Smooth muscle cell of the brain vasculature (primary cell): ENCODE results near the gene YDJC.
"Not testable (repeated sequence)": the region's sequence is repeated elsewhere in the genome, so short reads cannot be mapped to it uniquely, and the experiment has no call there.

Source experiments
- DNase-seq: peaks from one replicate; pipeline ENCODE4 v3.0.0-alpha.2; 2012; ENCODE audit warnings: low read depth, low spot score

The YDJC gene

DNA sequence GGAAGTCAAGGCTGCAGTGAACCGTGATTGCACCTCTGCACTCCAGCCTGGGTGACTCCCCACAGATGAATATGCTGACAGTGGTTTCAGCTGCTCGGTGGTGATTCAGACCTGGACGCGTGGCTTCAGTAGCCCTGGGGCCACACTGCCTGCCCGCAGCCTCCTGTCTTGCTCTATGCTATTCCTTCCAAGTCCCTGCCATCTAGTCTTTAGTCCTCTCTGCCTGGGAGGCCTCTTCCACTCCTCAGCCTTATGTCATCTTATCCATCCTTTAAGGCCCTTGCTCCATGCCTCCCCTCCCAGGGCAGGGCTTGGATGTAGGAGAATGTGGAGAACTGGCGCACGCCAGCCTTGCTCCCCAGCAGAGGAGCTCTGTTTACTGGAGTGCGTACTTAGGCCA lies 23.0 kb downstream of the YDJC start:
- DNase-seq = no peak

DNA sequence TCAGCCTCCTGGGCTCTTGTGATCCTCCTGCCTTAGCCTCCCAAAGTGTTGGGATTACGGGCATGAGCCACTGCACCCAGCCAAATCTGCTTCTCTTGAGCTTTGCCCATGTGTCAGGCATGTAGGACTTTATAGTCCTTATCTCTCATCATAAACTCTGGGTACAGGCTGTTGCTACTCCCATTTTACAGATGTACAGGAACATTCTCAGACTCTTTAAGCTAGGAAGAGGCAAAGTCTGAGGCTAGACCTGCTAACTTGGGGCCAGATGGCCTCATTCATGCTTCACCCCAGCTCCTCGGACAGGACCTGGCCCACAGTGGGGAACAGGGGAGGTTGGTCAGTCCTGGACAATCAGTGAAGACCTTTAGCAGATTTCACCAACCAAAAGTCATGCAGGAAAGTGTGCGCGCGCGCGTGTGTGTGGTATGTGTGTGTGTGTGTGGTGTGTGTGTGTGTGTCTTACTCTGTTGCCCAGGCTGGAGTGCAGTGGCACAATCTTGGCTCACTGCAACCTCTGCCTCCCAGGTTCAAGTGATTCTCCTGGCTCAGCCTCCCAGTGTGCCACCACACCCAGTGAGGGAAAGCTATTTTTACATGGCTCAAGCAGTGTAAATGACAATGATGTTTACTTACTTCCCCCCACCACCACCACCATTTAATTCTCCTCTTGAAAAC lies 23.8 kb downstream of the YDJC start:
- DNase-seq = no peak

DNA sequence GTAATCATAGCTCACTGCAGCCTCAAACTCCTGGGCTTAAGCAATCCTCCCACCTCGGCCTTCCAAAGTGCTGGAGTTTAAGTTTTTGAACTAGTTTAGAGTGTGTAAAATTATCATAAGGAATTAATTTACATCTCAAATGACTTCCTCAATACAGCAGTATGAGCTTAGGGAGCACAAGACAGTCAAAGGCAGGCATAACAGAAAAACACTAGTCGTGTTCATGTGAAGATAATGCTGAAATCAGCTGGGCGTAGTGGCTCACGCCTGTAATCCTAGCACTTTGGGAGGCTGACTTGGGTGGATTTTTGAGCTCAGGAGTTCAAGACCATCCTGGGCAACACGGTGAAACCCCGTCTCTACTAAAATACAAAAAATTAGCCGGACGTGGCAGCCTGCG lies 25.8 kb downstream of the YDJC start:
- no peak for DNase-seq

DNA sequence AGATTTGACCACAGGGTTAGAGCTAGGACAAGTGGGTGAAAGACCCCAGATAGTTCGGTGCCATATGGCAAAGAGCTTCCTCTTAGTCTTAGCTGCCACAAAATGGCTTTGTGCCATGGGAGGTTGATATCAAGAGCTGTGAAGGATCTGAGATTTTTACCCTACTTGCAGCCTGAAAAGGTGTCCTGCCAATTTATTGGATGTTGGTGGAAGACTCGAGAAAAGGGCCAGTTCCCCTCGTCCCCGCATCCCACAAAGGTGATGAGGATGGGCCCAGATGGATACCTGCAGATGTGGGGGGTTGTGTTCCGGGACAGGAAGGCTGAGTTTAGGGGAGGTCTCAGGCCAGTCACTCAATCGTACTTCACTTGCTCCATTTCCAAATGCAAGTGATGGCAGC lies 27.2 kb downstream of the YDJC start:
- DNase-seq = no peak

DNA sequence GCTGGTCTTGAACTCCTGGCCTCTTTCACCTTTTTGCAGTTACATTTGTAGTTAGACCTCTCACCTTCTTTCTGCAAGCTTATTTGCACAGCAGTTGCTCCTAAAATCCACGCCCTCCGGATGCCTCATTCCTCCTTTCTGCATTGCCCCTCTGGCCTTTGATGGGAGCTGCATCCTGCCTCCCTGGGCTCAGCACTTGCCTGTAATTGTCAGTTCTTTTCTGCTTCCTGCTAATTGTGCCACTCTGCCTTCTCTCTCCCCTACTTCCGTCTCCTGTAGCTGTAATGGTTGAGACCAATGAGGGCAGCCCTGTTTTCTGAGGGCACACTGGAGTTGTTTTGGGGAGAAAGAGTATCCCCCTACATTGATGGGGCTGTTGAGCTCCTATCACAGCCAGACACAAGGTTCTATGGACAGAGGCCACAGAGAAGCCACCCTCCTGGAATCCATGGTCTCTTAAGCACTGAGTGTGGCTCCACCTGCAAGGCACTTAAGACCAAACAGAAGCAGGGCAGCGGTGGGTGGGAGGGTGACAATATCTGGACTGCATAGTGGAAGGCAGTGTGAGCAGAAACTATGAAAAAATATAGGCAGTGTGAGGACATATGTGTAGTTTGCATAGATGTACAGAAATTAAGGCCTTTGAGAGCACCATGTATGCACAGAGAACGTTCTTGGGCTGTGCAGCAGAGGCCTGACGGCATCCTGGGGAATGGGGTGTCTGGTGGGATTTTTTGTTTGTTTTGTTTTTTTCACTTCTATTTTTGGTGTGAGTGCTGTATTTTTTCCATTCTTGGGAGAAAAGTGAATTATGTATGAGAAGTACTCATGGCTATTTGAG lies 30.5 kb downstream of the YDJC start:
- no peak for DNase-seq

DNA sequence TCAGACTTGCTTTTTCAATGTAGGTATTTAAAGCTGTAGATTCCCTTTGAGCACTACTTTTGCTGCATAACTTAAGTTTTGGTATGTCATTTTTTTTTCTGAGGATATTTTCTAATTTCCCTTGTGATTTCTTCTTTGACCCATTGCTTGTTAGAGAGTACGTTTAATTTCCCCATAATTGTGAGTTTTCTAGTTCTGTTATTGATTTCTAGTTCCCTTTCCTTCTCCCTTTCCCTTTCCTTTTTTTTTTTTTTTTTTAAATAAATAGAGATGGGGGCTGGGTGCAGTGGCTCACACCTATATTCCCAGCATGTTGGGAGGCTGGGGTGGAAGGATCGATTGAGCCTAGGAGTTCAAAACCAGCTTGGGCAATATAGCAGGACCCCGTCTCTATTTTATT lies 31.5 kb downstream of the YDJC start:
- DNase-seq = no peak

DNA sequence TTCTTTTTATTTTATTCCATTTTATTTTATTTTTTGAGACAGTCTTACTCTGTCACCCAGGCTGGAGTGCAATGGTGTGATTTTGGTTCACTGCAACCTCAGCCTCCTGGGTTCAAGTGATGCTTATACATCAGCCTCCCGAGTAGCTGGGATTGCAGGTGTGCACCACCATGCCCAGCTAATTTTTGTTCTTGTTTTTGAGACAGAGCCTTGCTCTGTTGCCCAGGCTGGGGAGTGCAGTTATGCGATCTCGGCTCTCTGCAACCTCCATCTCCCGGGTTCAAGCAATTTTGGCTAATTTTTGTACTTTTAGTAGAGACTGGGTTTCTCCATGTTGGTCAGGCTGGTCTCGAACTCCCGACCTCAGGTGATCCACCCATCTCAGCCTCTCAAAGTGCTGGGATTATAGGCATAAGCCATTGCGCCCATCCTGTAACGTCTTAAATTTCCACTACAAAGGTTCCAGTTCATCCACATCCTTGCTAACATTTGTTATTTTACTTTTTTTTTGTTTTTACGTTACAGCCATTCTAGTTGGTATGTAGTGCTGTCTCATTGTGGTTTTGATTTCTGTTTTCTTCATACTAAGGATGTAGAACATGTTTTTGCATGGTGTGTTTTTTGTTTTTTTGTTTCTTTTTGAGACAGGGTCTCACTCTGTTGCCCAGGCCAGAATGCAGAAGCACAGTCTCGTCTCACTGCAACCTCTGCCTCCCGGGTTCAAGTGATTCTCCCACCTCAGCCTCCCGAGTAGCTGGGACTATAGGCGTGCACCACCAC lies 33.3 kb downstream of the YDJC start:
- DNase-seq = not testable (repeated sequence)

DNA sequence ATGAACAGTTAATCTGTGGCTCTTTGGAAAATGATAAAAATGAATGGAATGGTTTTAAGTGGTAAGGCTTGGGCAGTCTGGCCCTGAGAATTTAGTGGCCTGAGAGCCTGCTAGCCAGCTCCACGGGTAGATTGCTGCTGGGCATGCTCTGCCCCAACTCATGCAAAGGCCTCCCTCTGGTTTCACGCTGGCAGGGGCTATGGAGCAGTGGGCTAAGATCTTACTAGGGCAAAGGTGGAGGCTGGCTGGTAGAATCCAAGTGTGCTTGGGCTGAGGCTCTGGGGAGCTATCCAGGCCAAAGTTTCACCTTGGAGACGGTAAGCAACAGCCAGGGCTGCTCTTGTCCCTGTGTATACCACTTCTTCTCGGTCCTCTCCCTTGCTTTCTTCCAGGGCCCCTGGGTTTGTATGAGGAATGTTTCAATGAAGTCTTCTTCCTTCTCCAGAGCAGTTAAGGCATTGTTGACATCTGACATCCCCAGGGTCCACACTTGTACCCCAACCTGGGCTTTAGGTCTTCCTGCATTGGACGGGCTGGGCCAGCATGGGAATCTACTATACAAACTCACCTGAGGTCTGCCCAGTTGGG lies 34.9 kb downstream of the YDJC start:
- no peak for DNase-seq

DNA sequence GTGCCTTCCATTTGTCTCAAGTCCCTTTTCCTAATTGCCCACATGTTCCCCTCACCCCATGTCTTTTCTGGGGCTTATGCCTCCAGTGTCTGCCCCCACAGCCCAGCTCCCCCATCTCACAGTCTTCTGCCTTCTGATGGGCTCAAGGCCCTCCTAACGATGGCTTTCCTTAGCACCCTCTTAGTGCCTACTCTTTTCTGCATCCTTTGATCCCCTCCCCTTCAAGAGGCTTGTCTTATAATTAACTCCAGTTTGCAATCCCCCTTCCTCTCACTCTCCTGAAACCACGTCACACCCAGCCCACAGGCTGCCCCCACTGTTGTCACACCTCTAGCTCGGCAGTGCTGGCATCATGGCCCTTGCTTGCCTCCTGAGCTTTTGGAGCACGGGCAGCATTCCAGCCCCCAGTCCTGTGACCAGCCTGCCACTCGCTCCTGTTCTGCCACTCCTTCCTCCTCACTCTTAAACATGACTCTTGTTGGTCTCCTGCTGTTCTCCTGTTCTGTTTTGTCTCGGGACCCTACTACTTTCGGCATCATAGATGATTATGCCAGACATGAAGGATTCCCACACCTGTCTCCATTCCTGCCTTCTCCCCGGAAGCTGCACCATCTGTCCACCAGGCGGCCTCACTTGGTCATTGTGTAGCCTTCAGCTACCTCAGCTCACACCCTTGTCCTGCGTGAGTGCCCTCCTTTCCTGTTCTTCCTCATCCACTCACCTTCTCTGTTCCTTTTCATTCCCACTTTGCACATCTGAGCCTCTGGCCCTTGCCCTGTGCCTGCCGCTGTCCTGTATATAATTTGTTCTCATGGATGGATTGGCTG lies 36.2 kb downstream of the YDJC start:
- no peak for DNase-seq

DNA sequence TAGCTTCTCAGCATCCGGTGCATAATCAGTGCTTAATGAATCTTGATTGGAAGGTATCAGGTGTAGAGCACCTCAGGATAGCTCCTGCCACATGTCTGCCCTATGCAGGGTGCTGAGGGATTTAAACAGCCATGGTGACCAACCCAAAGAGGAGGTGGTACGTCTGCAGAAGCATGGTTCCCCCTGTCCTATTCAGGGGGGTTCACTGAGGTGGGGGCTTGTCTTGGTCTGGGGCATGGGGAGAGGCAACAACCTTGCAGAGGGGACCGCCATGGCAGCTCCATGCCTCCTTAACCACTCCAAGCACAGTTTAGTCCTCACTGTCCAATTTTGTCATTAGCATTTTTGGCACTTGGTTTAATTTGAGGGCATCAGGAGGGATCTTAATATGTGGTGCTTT lies 37.4 kb downstream of the YDJC start:
- no peak for DNase-seq

DNA sequence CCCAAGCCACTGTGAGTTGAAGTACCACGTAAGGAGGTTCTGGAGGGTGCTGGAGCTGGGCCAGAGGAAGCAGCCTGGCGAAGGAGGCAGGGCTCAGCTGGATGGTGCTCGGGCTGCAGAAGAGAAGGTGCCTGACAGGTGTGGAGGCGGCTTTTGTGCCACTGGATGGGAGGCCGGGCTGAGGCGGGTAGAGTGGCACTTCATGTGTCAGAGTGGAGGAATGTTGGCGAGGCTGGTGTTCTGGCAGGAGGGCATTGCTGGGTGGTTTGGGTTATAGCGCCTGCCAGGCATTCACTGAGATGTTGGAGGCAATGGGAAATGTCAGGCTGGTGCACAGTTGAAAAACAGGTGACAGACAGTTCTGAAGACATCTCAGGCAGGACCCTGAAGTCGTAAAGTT lies 38.1 kb downstream of the YDJC start:
- no peak for DNase-seq

DNA sequence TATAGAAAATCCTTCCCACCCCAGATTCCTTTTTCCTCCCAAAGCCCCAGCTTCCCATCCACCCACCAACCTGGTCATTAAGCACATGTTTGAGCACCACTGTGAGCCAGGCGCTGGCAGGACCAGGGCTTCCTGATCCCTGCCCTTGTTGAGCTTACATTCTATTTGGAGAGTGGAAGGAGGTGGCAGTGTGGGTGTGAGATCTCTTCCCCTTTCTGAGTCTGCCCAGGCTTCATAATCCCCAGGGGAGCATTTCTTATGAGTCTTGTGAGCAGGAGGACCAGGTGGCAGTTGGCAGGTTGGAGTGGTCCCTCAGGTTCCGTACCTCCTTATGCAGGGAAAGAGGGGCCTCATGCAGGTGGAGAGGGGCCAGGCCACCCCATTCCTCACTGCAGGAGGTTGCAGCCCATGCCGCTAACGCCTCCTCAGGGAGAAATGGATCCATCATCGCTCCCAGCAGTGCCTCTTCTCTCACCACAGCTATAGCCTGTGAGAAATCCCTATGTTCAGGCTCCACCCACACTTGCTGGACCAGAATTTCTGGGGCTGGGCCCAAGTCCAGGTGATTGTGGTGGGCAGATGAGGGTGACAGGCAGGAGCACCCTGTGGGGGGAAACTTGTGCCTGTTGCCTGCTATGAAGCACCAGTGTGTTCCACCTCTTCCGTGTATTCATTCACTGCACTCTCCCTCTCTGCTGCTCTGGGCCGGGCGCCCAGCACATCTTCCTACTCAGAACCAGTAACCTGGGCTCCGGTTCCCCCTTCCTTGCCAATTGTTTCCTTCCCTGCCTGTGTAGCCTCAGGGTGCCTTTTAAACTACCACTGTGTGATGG lies 38.8 kb downstream of the YDJC start:
- no peak for DNase-seq

DNA sequence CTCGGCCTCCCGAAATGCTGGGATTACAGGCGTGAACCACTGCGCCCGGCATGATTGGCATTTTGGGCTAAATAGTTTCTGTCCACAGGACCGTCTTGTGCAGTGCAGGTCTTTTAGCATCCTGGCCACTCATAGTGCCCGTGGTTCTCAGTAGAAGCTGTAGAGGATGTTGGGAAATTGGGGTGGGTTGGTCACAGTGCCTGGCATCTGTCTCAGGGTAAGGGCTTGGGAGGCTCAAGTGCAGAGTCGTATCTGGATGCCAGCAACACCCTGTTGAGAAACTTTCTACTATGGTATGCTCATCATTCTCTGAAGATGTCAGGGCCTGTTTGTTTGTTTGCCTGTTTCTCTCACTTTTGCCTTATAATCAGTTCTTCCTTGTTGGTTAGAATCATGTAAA lies 40.4 kb downstream of the YDJC start:
- no peak for DNase-seq

DNA sequence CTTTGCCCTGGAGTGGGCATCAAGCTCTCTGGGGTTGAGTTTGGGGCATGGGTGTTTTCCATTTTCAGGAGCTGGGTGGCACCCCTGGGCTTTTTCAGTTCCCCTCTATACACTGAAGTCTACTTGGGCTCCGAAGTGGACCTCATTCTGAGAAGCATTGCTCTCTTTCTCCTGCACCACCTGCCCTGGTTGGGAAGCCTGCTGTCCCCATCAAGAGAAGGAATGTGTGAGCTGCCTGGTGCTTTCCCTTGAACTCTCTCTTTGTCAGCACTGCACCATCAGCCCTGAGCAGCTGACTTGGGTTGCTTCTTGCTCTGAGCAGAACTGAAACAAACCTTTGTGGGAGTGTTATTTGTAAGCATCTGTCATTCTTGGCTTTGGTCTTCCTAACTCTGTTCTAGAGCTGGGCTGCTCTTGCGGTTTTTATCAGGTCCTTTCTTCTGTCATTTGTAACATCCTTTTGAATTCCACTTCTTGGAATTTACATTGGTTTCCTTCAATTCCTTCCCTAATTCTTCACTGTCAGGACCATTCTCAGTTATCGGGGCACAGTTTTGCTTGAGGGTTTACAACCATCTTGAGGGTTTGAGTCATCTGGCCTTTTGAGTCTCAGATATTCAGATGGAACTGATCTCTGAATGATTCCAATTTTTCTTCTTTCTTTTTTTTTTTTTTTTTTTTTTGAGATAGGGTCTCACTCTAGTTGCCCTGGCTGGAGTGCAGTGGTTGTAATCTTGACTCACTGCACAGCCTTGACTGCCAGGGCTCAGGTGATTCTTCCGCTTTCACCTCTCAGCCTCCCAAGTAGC lies 41.8 kb downstream of the YDJC start:
- DNase-seq = no peak

DNA sequence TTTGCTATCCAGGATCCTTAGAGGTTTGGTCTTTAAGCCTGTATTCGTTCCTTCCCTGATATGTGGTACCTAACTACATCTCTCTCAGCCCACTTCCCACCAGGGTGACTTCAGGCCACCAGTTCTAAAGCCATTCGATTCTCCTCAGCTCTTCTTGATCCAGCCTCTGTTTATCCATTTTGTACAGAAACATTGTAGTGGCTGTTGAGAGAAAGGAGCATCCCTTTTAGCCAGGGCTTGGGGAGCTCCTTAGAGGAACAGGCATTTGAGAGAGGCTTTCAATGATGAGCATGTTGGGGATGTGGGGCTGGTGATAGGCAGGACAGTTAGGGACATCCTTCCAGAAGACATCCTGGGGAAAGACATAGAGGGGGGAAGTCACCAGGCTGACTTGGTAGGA lies 44.4 kb downstream of the YDJC start:
- no peak for DNase-seq

DNA sequence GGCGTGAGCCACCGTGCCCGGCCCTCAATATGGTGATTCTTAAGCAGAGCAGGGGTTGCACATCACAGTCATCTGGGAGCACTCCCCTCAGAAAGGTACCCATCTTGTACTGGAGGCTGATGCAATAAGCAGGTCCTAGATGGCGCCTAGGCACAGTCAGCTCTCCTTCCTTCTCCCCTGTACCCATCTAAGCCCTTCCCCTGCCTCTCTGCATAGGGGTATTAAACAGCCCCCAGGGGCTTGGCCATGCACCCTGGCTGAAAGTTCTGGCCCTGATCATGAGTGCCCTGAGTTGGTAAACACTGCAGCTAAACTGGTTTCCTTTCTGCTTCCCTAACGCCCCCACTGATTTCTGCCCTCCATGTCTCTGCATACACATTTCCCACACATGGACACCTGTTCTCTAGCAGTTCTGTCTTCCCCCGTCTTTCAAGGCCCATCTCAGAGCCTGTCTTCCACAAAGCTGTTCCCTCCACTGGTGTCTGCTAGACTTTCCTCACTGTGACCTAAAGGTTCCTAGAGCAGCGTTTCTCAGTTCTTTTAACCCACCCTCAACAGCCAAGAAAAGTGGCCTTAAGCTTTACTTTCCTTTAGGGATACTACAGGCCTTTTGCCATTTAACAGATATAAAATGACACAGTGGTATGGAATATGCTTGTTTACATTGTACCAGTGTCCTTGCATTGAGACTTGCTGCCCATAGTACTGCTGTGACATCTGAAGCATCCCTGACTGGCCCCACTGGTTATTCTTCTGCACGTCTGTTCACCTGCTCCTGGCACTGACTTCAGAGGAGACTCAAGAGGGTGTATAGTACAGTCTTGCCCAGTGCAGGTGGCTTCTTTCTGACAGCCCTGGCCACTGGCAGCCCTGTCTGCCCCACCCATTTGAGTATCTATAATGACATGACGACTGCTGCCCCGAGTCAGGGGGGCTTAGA lies 46.8 kb downstream of the YDJC start:
- DNase-seq = no peak

DNA sequence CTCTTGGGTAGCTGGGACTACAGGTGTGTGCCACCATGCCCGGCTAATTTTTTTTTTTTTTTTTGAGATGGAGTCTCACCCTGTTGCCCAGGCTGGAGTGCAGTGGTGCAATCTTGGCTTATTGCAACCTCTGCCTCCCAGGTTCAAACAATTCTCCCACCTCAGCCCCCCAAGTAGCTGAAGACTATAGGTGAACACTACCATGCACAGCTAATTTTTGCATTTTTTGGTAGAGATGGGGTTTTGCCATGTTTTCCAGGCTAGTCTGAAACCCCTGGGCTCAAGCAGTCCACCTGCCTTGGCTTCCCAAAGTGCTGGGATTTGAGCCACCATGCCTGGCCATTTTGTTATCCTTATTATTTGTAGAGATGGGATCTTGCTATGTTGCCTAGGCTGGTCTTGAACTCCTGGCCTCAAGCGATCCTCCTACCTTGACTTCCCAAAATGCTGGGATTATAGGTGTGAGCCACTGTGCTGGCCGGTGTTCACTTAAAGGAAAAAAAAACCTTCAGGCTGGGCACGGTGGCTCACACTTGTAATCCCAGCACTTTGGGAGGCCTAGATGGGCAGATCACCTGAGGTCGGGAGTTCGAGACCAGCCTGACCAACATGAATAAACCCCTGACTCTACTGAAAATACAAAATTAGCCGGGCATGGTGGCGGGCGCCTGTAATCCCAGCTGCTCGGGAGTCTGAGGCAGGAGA lies 48.7 kb downstream of the YDJC start:
- DNase-seq = not testable (repeated sequence)

DNA sequence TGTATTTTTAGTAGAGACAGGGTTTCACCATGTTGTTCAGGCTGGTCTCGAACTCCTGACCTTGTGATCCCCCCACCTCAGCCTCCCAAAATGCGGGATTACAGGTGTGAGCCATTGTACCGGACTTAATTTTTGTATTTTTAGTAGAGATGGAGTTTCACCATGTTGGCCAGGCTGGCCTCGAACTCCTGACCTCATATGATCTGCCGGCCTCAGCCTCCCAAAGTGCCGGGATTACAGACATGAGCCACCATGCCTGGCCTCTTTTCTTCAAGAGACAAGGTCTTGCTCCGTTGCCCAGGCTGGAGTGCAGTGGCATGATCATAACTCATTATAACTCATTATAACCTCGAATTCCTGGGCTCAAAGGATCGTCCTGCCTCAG lies 49.2 kb downstream of the YDJC start:
- not testable (repeated sequence) for DNase-seq
